Measurements from ENCODE around the gene MYOZ3.
A peak's percentile ranks its signal among the peaks of the same experiment; 100 is the strongest.

The MYOZ3 gene

DNA sequence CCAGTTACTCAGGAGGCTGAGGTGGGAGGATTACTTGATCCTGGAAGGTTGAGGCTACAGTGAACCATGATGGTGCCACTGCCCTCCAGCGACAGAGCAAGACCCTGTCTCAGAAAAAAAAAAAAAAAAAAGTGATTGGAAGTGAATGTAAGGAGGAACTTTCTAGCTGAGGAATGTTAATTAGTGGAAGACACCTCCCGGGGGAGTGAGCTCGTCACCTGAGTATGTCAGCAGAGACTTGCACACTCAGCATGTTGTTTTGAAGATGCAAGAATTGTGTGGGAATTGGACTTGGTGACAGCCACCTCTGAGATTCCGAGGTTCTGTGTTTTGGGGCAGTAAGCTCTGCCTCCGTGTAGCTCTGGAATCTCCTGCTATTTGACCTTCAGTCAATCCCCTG is 17.0 kb upstream of the MYOZ3 start:
- DNase-seq = no peak

DNA sequence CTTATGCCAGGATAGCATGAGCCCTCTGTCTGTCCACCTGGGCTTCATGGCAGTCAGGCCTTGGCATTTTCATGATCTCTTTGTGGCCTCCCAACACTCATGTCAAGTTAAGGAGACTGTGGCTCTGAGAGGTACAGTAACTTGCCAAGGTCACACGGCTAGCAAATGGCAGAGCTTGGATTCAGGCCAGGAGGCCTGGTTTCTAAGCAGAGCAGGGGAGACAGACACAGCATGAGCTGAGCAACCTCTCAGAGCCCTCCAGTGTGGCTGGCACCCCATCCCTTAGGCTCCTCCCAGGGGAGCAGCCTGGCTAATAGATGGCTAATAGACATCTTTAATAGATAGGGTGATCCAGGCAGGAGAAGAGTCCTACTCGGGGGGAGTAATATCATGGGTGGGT is 16.5 kb upstream of the MYOZ3 start:
- DNase-seq = no peak

DNA sequence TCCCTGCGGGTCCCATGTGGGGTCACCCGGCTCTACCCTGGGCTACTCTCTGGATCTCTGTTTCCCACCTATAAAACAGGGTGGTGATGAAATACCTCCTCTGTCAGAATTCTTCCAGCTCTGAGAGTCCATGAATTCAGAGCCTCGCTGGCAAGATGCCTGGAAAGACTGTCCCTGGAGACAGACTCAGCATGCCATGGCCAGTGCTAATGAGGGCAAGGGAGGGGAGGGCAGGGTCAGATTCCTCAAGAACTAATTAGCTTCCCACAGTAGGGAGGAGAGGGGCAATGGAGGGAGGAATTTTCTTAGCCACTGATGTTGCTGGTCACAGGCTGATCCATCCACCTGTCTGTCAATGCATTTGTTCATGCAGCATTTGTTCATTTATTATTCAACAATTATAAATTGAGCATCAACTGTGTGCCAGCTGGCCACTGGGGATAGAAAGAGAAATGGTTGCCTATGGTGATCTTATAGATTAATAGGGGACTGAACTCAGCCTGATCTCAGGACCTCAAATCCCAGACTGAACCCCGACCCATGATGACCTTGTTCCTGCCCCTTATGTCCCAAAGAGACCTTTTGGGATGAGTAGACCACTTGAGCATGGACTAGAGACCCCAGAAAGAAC is 15.9 kb upstream of the MYOZ3 start:
- no peak for DNase-seq

DNA sequence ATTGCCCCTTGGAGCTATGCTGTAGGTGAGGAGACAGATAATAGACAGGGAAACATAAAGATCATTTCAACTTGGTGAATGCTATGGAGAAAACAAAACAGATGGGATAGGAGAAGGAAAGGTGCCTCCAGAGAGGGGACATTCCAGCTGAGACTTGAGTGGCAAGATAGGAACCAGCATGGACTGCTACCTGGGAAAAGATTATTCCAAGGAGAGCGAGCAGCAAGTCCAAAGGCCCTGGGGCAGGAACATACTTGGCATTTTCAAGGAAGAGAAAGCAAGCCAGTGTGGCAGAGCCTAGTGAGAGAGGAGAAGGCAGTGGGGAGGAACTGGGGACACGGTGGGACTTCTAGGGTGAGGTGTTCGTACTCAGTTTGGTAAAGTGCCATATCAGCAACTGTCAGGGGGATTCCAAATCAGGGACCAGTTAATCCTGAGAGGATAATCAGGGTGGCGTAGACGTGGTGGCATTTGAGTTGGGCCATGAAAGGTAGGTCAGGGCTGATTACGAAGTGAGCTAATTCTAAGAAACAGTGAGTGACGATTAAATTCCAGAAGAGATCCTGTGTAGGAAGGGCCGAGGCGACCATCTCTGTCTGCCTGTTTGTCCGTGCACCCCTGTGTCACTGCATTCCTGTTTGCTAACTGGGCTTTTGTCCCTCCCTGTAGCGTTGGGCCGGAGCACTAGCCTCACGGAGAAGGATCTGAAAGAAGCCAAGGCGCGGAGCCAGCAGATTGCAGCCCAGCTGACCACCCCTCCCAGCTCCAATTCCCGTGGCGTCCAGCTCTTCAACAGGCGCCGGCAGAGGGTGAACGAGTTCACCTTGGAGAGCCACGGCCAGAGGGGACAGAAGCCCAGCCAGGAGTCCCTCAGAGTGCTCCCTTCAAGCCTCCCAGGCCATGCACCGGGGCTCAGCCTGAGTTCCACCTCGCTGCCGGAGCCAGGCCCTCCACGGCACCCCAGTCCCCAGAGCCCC is 13.5 kb upstream of the MYOZ3 start:
- DNase-seq = no peak

DNA sequence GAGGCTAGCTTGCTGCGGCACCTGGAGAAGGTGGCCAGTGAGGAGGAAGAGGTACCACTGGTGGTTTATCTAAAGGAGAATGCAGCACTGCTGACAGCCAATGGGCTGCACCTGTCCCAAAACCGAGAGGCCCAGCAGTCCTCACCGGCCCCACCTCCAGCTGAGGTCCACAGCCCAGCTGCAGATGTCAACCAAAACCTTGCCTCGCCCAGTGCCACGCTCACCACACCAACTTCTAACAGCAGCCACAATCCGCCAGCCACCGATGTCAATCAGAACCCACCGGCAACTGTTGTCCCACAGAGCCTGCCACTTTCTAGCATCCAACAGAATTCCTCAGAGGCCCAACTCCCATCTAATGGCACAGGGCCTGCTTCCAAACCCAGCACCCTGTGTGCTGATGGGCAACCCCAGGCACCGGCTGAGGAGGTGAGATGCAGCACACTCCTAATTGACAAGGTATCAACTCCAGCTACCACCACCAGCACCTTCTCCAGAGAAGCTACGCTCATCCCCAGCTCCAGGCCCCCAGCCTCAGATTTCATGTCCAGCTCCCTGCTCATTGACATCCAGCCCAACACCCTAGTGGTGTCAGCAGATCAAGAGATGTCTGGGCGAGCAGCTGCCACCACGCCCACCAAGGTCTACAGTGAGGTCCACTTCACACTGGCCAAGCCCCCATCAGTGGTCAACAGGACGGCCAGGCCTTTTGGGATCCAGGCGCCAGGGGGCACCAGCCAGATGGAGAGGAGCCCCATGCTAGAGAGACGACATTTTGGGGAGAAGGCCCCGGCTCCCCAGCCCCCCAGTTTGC is 12.6 kb upstream of the MYOZ3 start:
- no peak for DNase-seq

DNA sequence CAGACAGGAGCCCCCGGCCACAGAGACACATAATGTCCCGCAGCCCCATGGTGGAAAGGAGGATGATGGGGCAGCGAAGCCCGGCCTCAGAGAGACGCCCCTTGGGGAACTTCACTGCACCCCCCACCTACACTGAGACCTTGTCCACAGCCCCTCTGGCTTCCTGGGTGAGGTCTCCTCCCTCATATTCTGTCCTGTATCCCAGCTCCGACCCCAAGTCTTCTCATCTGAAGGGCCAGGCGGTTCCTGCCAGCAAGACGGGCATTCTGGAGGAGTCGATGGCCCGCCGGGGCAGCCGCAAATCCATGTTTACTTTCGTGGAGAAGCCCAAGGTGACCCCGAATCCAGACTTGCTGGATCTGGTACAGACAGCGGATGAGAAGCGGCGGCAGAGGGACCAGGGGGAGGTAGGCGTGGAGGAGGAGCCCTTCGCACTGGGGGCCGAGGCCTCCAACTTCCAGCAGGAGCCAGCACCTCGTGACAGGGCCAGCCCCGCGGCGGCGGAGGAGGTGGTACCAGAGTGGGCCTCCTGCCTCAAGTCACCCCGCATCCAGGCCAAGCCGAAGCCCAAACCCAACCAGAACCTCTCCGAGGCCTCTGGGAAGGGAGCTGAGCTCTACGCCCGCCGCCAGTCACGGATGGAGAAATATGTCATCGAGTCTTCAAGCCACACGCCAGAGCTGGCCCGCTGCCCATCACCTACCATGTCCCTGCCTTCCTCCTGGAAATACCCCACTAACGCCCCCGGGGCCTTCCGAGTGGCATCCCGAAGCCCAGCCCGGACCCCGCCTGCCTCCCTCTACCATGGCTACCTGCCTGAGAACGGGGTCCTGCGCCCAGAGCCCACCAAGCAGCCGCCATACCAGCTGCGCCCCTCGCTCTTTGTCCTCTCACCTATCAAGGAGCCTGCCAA is 11.7 kb upstream of the MYOZ3 start:
- no peak for DNase-seq

DNA sequence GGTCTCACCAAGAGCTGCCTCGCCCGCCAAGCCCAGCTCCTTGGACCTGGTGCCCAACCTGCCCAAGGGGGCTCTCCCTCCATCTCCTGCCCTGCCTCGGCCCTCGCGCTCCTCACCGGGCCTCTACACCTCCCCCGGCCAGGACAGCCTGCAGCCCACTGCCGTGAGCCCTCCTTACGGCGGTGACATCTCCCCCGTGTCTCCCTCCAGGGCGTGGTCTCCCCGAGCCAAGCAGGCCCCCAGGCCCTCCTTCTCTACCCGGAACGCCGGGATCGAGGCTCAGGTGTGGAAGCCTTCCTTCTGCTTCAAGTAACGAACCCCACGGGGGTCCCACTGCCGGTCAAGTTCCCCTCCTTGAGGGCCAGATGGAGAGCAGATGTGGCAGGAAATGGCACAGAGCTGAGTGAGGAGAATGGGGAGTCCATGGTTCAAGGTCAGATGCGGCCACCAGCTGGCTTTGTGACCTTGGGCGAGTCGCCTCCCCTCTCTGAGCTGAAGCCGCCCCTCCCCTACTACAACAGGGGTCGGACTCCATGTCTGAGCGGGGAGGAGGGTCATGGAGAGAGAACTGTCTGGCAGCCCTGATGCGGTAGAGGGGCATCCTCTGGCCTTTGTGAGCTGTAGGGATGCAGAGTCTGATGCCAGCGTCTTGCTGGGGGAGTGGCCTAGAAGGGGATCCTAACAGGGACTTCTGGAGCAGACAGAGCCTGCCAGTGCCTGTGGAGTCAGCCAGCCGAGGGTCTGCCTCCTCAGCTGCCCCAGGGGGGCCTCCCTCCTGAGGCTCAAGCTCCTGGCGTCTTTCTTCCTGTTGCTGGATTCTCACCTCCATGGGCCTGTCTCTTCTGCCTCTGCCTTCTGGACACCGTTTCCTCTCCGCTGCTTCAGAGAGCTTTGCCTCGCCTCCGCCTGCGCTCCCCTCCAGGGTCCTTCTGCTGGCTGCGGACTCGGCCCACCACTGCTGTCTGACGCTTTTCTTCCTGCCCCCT is 10.7 kb upstream of the MYOZ3 start:
- DNase-seq = no peak

DNA sequence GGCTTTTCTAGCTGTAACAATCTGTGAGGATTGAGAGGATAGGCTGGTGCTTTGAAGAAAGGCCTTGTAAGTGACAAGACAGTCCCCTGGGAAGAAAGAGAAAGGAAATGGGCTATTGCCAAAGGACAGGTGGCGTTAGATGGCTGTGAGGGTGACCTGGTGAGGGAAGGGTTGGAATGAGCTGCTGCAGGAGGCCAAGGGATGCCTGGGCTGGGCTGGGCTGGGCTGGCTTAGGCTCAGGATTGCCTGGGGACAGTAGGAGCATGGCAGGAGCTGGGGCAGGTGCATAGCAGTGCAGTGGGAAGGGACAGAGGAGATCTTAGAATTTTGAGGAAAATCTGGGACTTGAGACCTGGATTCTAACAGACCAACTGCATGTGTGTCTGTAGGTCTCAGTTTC is 9.7 kb upstream of the MYOZ3 start:
- DNase-seq = no peak

DNA sequence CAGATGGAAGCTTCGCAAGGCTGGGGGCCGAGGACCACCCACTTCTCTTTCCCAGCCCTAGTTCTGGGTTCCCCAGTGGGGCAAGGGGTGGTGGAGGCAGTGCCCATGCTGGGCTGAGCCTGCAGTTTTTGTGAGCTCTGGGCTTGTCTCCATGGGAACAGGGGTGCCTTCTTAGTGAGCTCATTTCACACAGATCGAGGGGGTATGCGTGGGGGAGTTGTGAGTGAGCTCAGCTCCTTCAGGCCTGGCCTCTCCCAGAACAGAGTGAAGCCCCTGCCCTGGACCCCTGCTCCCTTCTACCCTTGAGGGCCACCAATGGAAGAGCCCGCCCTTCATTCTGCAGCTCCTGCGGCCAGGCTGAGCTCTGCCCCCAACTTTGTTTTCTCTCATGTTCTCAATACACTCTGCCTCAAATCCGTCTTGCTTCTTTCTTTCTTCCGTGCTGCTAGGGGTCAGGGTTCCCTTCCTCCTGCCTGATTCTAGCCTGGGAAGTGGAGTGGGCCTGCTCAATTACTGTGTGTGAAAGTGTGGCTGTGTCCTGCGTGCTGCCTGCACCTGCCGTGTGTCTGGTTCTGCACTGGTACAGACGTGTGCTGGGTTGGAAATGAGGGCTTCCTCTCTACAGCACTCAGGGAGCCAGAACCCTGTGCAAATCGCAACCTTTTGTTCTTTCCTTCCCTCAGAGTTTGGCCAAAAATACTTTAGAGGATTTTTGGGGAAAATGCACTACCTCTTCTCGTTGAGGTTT is 9.0 kb upstream of the MYOZ3 start:
- DNase-seq = no peak

DNA sequence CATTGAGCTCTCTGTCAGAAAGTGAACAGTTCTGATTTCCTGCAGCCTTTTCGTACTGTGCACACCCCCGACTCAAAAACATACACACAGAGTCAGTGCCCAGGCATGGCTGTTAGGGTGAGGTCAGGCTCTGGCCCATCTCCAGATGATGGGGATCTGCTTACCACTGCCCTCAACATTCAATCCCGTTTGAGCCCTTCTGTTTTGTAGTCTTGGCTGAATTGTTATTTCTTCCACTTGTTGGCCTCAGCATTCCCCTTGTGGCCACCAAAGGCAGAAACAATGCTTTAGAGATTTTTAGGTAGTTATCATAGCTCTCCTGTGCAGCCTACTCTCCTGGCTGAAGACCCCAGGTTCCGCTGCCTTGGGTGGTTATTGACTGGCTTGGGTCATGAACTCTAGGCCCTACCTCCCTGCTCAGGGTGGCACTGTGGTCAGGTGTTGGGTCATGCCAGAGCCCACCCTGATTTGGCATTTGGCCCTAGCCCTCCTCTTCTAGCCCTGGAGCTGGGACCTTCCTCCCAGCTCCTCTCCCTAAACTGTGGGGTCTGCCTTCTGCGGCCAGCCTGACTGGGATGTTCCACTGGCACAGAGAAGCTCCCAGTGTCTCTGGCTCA is 7.8 kb upstream of the MYOZ3 start:
- no peak for DNase-seq

DNA sequence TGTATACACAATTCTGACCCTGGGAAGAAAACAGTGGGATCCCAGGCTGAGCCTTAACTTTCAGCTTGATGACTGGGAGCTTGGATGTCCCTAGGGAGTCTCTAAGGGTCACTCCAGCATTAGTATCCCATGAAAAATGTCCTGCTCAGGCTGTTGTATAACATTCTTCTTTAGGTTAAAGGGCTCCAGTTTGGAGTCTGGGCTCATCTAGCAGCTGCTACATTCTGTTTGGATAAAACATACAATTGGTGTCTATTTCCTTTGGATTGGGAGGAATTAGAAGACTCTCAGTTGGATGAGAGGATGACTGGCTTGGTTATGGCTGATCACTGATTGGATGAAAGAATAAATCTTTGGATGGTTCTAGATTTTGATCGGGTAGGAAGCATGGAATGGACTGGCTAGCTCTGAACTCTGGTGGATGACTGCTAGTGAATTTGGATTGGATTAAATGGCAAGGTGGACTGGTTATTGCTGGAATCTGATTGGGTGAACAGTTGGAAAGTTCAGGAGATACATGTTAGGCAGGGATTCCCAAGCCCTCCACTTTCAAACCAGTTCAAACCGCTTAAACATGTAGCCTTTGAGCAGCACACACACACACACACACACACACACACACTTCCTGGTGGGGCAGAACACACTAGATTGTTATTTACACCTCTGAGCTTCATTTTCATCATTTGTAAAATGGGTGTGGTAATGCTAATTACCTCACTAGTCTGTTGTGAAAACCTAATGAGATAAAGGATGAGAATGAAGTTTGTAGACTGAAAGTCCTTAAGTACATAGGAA is 7.1 kb upstream of the MYOZ3 start:
- DNase-seq = no peak

DNA sequence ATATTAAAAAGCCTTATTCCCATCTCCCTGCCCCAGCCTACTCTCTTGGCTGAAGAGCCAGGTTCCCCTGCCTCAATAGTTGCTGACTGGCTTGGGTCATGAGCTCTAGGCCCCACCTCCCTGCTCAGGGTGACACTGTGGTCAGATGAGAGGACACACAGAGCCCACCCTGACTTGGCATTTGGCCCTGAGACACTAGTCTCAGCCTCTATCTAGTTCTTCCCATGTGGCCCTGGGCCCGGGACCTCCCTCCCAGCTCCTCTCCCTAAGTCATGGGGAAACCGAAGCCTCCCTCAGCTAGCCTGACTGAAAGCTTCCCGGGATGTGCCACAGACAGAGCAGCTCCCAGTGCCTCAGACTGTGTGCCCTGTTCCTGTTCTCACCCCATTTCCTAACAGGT is 5.8 kb upstream of the MYOZ3 start:
- no peak for DNase-seq

DNA sequence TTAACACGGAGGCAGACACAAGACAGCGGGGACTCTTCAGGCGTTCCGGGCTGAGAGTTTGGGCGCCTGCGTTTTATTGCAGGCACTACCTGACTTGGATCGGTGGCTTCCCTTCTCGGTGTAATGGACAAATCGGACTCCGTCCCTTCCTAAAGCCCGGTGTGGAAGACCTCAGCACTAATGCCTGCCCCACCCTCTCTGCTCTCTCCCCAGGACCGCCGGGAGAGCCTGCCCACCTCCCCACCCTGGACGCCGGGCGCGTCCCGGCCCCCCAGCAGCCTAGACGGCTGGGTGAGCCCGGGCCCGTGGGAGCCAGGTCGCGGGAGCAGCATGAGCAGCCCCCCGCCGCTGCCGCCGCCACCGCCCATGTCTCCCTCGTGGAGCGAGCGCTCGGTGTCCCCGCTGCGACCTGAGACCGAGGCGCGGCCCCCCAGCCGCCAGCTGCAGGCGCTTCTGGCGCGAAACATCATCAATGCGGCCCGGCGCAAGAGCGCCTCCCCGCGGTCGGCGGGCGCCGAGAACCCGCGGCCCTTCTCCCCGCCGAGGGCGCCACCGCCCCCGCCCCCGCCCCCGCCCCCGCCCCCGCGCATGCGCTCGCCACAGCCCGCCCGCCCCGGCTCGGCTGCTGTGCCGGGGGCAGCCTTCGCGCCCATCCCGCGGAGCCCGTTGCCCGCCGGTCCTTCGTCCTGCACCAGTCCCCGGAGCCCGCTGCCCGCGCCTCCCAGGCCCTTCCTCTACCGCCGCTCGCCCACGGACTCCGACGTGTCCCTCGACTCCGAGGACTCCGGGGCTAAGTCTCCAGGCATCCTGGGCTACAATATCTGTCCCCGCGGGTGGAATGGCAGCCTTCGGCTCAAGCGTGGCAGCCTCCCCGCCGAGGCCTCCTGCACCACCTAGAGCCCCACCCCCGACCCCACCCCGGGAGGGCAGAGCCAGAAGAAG is 4.6 kb upstream of the MYOZ3 start:
- DNase-seq = peak; percentile 26

DNA sequence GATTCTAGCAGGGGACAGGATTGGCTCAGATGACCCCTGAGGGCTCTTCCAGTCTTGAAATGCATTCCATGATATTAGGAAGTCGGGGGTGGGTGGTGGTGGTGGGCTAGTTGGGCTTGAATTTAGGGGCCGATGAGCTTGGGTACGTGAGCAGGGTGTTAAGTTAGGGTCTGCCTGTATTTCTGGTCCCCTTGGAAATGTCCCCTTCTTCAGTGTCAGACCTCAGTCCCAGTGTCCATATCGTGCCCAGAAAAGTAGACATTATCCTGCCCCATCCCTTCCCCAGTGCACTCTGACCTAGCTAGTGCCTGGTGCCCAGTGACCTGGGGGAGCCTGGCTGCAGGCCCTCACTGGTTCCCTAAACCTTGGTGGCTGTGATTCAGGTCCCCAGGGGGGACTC is 2.9 kb upstream of the MYOZ3 start:
- DNase-seq = no peak

DNA sequence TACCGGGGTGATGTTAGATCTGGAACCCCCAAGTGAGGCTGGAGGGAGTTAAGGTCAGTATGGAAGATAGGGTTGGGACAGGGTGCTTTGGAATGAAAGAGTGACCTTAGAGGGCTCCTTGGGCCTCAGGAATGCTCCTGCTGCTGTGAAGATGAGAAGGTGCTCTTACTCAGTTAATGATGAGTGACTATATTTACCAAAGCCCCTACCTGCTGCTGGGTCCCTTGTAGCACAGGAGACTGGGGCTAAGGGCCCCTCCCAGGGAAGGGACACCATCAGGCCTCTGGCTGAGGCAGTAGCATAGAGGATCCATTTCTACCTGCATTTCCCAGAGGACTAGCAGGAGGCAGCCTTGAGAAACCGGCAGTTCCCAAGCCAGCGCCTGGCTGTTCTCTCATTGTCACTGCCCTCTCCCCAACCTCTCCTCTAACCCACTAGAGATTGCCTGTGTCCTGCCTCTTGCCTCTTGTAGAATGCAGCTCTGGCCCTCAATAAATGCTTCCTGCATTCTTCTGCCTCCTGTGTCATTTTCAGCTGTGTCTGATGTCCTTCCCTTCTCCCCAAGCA is 2.3 kb upstream of the MYOZ3 start:
- DNase-seq = no peak

DNA sequence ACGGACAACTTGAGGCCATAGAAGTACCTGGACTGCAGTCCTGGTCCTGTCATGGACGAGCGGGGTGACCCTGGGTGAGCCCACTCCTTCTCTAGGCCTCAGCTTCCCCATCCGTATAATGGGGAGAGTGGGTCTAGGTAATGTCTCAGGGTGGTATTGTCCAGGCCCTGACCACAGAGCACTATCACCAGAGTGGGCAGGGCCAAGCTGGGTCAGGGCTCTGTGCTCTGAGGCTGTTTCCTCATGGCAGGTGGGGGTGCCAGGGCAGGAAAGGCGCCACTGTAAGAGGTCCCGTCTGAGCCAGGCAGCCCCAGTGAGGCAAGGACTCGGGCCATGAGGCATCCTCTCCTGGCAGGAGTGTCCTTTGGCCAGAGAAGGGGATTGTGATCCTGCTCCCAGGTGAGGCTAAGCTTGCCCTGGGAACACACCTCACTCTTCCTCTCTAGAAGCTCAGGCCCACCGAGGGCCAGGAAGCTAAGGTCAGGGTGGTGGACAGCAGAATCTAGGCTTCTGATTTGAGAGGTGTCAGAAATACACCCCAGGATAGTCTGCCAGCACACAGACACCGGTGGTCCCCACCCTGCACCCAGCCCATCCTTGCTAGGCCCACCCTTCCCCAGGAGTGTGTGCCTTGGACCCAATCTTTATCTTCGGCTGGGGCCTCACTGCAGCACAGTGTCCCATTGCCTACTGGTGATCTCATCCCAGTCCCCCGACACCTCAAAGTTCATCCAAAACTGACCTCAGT is 1.5 kb upstream of the MYOZ3 start:
- no peak for DNase-seq

All from DMS153 (cell line).